Dermis blood vessel endothelial cell (primary cell): Measurements from ENCODE around the gene SACS. TPM values are rescaled to one million over a fixed set of nuclear protein-coding genes. Genes with fewer than 3 reads are reported as not detected.
"Not testable (repeated sequence)": the region's sequence is repeated elsewhere in the genome, so short reads cannot be mapped to it uniquely, and the experiment has no call there.

Source experiments
- DNase-seq: peaks from one replicate; pipeline ENCODE4 v3.0.0; 2010
- total RNA-seq: library from RNA; depleted of rRNA; stranded (reverse); fragments of >200 nt; gene quantifications from 2 replicates; pipeline ENCODE4 v1.2.3, GENCODE V29; 2014

SACS gene
- total RNA-seq, 1 donor from 2014 or later: 62.3 TPM

DNA sequence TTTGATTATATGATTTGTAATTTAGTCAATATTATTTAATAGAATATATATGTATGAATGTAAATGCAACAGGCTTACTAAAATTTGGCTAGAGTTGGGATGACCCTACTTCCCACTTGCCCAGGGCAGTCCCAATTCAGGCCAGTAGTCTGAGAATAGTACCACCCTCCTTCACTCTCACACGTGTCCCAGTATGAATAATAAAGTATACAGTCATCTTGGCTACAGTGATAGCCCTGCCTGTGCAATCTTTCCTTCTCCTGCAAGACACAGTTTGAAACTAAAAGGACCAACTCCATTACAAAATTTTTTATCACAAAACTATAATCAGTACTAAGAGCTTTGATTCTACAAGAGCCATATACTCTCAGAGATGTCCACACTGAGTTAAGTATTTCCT lies 76.2 kb downstream of the SACS start:
- no peak for DNase-seq

DNA sequence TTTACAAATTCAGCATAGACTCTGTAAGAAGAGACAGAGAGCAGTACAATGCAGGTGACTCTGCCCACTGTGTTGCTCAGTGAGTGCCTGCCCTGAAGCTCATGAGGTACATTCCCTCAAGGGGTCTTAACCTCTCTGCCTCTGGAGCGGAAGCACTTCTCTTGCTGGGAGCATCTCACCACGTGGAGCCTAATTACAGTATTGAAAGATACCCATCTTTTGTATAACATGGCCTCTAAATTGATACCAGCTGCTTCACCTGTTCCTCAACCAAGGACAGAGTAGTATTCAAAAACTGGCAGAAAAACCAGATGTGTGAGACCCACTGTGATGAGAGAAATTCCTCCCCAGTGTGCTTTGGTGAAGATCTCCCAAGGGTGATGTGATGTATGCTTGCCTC lies 77.1 kb downstream of the SACS start:
- no peak for DNase-seq

DNA sequence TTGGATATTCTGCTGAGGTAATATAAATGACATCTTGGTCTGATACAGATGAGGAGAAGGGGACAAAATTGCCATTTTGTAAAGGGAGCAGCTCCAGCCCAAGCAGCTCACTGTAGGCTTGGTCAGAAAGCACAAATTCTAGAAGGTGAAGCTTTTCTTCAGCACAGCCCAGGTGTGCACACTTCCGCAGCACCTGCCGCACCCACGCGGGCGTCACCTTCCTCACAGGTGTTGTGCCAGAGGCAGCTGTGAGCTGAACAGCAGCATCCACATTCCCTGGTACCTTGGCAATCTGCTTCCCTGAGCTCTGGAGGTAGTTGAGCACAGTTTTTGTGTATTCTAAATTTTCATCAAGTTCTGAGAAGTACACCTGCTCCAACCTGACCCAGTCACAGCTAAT lies 79.0 kb downstream of the SACS start:
- DNase-seq: no peak

DNA sequence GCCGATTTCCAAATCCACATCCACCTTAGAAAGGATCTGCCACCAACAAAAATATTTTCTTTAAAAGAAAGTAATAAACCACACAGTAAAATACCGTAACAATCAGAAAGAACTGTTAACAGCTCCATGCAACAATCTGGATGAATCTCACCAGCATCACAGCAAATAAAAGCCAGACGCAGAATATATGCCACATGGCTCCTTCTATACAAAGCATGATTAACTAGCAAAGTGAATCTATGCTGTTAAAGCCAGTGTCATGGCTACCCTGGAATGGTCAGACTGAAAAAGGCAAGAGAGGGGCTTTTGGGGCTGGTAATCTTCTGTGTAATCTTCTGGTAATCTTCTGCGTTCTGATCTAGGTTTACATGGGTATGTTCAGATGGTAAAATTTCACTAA lies 81.3 kb downstream of the SACS start:
- DNase-seq: no peak

DNA sequence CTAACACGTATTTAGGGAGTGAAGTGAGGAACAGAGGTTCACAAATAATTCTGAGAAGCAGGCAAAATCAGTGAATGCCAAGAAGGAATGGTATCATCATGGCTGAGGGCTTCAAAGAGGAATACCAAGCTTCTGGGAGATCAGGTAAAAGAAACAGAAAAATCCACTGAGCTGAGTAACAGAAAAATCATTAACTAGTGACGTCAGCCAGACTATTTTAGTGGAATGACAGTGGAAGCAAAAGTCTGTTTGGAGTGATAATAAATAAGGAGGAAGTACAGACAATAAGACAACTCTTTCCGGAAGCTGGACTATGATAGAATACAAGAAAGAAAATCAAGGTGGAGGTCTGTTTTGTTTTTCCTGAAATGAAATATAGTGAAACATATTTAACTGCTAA lies 83.5 kb downstream of the SACS start:
- DNase-seq: peak; percentile 54

DNA sequence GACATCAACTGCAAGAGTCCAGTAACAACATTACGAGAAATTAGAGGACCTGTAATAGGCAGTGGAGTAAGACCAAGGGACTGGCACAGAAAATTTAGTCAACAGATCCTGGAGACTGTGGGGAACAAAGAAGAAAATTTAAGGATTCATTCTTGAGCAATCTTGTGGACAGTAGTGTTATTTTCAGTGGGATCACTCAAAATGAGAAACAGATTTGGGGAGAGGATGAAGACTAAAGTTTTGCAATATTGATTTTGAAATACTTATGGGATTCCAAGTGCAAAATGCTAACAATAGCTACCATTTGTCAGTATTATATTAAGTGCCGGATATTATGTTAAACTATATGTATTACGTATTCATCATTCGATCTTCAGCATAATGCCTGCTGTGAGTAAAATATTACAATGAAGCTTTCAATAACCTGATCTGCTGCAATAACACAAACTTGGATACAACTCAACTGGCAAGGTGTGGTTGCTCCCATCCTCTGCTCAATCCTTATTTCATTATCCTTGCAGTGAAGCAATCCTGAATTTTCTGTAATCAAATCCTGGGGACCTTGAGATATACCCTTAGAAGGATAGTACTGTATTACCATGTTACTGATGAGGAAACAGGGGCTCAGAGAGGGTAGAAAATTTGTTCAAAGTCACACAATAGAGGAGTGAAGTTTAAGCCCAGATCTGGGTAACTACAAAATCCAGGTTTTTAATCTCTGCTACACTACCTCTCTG lies 84.2 kb downstream of the SACS start:
- no peak for DNase-seq

DNA sequence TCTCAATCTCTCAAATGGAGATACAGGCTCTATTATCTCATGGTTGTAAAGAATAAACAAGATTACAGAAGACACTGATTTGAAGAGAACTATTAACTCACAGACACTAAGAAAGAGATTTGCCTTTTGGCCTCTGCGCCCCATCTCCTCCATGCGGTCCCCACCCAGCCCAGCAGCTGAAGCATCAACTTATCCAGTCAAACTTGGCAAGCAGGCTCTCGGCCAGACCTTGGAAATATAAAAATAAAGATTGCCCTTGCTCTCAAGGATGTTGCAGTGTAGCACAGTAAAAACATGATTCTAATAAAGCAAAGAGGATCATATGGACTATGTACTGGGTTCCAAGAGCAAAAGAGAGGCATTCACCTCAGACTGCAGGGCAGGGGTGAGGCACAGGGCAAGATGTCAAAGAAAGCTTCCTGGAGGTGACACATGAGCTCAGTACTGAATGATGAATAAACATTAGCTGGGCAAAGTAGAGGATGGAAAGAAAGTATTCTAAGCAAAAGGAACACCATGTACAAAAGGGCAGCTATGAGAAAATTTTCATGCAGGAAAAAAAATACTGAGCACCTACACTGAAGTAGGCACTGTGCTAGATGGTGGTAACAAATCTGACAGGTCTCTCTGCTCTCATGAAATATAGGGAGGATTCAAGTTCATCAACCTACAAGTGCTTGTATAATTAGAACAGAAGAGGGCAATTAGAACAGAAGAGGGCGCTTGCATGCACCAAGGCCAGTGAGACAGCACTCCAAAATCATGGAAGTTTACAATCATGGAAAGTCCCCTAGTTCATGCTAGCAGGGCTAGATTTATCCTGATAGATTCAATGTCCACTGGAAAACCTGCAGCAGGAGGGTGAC lies 85.0 kb downstream of the SACS start:
- no peak for DNase-seq

DNA sequence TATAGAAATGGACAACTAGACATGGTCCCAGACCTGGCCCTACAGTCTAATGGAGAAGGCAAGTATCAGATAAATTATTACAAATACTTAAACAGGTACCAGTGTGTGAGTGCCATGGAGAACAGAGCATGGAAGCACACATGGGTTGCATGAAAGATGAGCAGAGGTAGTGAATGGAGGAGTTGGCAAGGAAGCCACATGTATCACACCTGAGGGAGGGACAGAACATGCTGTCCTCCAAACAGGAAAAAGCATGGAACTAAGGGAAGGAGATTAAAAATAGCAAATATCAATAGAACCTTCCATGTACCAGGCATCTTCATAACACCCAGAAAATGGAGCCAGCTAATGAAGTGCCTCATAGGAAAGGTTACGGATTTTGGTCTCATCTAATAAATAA lies 85.9 kb downstream of the SACS start:
- no peak for DNase-seq

DNA sequence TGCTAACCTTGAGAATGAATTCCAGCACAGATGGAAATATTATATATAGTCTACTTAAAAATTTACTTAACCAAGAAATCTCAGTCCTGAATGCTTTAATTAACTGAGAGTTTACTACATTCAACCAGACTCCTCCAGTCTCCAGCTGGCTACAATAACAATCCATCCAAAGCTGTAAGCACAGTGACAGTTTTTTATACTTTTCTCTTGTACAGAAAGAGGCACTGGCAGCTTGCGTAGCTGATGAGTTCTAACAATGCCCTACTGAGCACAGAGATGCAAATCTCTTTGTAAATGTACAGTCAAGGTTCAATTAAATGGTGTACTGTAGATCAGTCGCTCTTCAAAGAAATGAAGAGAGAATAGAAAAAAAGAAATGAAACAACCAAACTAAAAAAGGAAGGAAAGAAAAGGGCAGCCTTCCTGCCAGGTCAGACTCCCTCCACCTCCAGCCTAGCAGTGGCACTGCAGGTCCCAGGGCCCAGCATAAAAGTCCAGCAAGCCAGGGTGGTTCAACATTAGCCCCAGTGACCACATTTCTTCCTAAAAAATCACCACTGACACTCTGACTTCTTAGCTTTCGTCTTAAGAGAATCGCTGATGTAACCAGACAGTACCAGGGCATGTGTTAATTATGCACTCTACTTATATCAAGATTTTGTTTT lies 88.4 kb downstream of the SACS start:
- no peak for DNase-seq

DNA sequence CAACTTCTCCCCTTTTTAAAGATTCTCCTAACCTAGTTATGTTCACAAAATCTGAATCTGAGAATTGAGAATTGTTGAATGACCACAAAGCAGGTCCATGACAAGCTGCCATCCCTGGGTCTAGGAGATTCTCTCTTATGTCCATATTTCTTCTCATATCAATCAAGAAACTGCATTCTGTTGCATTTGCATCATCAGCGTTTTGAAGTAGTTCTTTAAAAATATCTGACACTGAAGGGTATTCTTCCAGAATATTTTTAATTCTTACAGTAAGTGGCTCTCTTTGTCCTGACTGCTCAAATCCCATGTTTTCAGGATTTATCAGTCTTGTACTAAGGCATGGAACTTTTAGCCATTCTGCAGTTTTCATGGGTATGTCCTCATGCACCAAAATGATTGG lies 94.3 kb downstream of the SACS start:
- DNase-seq: no peak

DNA sequence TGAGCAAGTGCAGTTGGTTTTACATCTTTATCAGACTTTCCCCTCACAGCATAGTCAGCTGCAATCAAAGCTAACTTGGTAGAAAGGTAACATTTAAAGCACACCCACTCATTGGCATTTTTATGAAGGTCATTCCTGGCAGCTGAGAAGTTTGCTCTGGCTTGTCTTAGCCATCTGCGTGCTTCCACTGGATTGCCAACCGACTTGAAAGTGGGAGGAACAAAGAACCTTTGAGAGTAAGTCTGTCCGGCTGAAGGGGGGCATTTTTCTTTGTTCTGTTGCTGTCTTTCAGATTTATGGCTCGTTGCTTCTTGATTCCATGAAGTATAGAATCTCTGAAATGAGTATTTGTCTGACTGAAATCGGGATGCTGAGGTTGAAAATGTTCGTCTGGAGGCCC lies 103.1 kb downstream of the SACS start:
- no peak for DNase-seq

DNA sequence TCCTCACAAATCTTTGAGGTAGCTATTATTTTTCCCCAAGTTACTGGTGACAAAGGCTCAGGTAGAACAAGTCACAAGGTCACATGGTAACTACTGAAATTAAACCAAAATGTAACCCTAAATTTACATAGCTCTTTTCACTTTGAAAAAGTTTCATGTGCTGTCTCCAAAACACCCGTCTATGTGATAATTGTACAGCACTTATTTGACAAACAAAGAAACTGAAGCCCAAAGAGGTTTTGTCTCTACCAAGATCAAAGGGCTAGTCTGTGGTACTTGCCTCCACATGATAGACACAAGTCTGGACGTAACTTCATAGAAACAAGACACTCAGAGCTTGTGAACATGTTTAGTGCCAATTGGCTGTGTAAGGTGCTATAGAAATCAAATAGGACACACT lies 108.3 kb downstream of the SACS start:
- DNase-seq: no peak

DNA sequence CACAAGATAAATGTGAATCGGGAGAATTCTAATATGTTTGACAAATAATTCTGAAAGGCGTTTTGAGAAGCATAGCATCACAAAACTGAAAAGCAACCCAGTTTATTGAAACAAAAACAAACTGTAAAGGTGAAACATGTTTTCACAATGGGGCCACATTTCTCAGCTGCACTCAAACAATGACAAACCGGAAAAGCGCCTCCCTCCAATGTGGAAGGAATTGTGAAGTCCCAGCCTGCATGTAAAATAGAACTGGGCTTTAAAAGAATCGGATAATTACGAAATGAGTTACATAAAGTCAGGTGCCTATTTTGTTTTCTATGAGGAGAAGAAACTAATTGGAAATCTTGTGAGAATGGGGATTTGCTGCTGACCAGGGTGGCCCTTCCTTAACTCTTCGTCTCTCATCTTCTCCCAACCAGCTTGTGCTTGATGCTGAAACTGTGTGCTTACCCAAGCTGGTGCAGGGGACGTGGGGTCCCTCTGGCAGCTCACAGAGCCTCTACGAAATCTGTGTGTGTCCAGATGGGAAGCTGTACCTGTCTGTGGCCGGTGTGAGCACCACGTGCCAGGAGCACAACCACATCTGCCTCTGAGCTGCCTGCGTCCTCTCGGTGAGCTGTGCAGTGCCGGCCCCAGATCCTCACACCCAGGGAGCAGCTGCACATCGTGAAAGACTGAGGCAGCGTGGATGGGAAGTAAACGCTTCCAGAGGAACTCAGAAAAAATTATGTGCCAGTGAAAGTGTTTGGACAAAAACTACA lies 109.4 kb downstream of the SACS start:
- DNase-seq: peak; percentile 68

DNA sequence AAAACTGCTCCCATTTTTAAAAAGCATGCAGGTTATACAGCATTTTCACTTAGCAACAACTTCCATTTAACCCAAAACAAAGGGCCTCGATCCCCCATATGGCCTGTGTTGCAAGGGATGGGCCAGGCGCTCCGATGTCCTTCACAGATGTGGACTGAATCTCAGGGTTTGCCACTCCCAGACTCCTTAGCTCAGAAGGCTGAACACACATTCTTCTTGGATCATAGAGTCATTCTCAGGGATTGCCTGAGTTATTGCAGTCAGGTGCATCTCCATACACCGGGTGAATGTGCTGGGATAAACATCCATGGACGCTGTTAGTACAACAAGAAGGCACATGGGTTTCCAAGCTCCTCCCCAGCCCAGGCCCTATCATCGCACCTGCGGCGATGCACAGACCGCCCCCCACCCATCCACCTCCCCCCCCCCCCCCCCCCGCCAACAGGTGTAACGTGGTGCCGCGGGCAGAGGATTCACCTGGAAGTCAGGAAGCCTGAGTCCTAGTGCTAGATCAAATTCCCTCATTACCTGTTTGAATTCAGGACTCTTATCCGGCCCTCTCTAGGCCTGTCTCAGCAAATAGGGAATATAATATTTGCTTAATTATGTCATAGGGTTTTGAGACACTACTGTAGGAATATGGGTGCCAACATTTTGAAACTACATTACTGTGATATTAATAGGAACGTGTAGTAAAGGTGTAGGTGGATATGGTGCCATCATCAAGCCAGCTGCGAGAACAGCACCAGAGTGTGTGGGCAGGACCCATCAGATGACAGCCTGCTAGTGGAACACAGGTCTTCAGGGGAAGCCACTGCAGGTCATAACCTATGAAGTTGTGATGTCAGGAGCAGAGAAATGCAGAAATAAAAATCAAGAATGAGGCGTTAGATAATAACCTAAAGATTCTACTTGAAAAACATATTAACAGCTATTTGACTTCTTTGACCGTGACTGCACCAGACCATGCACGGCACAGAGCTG lies 110.9 kb downstream of the SACS start:
- DNase-seq: no peak

DNA sequence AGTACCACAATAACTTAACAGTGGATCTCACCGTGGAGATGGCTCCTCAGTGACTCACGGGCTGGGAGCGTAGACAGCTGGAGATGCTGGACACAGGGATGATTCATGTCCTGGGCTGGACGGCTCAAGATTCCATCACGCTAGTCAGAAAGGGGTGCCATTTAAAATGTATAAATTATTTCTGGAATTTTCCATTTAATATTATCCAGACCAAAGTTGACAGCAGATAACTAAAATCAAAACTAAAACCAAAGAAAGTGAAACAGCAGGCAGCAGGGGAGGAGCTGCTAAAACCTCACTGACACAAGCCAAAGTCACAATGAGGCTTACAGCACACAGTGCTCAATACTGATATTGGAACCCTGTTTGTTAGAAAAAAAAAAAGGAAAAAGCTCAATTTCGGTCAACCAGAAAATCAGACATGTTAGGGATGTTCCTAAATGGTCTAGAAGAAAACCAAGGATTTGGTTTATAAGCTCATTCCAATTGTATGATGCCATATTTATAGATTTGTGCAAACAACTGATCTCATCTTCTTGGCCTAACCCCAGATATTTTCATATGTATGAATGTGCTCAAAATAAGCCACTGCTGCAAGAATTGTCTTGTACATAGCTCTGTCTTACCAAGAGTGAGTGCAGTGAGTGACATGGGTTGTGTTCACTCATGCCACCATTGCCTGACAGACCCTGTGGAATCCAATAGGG lies 111.8 kb downstream of the SACS start:
- DNase-seq: peak; percentile 96

DNA sequence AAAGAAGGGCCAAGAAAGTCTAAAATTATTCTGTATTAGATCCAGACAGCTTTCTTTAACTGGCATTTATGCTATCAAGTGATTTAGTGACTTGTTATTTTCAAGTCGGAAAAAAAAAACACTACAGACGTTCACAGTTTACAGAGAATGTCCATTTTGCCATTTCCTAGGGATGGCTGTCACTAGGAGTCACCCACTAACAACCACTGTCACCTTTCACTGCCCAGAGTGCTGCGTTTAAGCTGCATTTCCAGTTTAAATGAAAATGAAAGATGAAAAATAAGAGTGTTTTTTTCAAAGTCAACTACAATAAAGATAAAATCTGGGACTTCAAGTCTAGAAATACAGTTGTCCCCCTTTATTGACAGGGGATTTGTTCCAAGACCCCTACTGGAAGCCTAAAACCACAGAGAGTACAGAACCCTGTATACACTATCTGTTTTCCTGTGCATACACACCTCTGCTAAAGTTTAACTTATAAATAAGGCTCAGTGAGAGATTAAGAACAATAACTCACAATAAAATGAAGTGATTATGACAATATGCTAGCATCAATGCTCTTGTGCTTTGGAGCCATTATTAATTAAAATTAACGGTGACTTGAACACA lies 112.5 kb downstream of the SACS start:
- DNase-seq: no peak

DNA sequence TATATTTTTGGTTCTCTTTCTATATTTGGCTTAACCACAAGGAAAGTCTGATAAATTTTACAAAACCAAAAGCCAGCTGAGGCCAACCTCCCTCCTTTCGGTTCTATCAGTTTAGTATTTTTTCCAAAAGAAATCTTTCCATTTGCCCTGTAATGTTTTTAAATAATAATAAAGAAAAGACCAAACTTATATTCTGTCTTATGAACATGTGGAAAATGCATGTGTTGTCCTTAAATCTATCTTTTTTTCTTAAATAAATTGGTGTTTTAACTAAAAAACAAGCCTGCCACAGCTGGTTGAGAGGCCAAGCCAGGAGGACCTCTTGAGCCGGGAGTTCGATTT lies 113.6 kb downstream of the SACS start:
- DNase-seq: no peak

DNA sequence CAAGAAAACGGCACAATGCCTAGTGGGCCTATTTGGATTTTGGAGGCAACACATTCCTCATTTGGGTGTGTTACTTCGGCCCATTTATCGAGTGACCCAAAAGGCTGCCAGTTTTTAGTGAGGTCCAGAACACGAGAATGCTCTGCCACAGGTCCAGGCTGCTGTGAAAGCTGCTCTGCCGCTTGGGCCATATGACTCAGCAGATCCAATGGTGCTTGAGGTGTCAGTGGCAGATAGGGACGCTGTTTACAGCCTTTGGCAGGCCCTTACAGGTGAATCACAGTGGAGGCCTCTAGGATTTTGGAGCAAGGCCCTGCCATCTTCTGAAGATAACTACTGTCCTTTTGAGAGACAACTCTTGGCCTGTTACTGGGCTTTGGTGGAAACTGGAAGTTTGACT lies 118.7 kb downstream of the SACS start:
- DNase-seq: not testable (repeated sequence)

DNA sequence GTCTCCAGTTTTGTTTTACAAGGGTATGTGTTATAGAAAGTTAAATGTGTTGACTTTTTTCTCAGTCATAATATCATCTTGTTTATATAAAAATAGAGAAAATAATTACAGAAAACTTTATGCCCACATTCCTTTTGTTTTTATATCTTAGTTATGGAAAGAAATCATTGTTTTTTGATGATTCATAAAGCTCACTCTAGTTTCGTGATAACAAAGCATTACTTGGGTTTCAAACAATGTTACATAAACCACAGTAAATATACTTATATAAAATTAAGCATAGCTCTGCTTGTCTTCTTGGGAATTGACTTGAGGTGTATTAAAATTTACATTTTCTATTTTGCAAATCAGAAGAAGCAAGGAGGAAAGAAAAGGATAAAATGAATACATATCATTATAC lies 140.9 kb downstream of the SACS start:
- no peak for DNase-seq

DNA sequence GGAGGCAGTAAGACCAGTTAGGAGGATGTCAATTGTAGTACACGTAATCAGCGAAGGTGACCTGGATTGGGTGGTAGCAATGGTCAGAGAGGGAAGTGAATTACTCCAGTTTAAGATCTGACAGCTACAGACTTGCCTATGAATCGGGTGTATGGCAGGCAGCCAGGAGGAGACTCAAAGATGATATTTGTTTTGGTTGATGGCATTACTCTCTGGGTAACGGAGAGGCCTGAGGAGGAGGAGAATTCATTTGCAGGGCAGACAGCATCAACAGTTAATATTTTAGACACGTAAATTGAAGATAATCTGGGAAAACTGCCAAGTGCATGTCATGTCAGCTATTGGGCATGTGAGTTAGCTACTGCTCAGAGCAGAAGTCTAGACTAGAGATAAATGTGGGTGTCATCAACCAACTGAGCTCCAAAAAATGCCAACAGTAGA lies 143.6 kb downstream of the SACS start:
- DNase-seq: no peak

DNA sequence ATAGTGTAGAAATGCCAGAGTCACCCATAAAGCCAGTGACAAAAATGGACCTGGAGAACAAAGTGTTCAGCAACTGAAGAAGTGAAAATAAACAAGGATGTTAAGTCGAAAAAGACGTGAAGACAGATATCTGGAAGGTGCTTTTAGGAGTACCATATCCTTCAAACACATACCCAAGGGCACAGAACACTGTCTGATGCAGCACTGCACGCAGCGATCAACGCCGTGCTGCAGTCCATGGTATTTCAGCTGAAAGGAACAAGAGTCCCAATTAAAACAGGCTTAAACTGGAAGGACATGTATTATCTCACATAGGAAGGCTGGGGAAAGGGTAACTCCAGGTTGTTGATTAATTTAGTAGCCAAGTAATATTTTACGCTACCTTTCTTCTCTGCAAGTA lies 144.5 kb downstream of the SACS start:
- DNase-seq: no peak
